GM21717 (cell line): ENCODE measurements around the gene BCAS3.
"Not testable (repeated sequence)": the region's sequence is repeated elsewhere in the genome, so short reads cannot be mapped to it uniquely, and the experiment has no call there.

Experiments
- ATAC-seq: cut with Tn5 transposase; IDR thresholded peaks from one replicate; pipeline ENCODE4 v1.9.1; 2021; ENCODE audit warnings: mild to moderate bottlenecking, moderate library complexity; ENCODE audit not compliant: unreplicated experiment

BCAS3 gene

DNA sequence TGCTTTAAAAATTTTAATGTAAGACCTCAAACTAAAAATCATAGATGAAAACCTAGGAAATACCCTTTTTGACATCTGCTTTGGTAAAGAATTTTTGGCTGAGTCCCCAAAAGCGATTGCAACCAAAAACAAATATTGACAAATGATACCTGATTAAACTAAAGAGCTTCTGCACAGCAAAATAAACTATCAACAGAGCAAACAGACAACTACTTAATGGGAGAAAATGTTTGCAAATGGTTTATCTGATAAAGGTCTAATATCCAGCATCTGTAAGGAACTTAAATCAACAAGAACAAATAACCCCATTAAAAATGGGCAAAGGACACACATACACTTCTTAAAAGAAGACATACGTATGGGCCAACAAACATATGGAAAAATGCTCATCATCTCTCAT is 242.5 kb downstream of the BCAS3 start:
- no peak for ATAC-seq

- no peak for ATAC-seq
These were observed 245.3 kb downstream of the BCAS3 start for GRCh38 chr17:60923000-60923399.

GRCh38 chr17:60926466-60927183 is 249.0 kb downstream of the BCAS3 start:
- ATAC-seq: no peak

GRCh38 chr17:60933739-60934138 is 256.1 kb downstream of the BCAS3 start:
- ATAC-seq: no peak

GRCh38 chr17:60934723-60935122 is 257.1 kb downstream of the BCAS3 start:
- no peak for ATAC-seq

DNA sequence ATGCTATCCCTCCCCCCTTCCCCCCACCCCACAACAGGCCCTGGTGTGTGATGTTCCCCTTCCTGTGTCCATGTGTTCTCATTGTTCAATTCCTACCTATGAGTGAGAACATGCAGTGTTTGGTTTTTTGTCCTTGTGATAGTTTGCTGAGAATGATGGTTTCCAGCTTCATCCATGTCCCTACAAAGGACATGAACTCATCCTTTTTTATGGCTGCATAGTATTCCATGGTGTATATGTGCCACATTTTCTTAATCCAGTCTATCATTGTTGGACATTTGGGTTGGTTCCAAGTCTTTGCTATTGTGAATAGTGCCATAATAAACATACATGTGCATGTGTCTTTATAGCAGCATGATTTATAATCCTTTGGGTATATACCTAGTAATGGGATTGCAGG is 258.3 kb downstream of the BCAS3 start:
- not testable (repeated sequence) for ATAC-seq

DNA sequence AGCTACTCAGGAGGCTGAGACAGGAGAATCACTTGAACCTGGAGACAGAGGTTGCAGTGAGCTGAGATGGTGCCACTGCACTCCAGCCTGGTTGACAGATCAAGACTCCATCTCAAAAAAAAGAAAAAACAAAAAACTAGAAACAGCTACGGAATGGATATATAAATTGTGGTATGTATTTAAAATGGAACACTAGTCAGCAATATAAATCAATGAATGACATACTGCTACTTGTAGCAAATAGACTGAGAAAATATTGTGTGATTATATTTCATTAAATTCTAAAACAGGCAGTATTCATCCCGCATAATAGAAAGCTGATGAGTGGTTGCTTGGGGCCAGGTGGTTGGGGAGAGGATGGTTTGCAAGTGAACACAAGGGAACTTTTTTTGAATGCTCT is 261.7 kb downstream of the BCAS3 start:
- ATAC-seq: no peak

DNA sequence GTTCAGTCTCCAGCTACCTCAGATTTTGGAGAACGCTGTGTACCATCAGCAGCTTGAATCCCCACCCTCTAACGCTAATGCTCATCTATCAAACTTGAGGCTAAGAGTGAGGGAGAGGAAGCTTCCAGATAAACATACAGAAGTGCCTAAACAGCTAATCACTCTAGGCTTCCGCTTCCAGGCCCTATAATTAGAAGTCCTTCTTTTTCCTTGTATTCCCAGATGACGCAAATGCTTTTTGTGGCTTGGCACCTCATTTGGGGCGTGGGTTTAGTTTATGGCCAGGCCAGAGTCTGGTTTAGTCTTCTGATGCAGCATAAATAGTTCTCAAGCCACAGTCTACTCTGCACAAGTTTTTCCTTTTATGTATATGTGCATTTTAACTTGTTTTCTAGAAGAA is 263.4 kb downstream of the BCAS3 start:
- no peak for ATAC-seq

DNA sequence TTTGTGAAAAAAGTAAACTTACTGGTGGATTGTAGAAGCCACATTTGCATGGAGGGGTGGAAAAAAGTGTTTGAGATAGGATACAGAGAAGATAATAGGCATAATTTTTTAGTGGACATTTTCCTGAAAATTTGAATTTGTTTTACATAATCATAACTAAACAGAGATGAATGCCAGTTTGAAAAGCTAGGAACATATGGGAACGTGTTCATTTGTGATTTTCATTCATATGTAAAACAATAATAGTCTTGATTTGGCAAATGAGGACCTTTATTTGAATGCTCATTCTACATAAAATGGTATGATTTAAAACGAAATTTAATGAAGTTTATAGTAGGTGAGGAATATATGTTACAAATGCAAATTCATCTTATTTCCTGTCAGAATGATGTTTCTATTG is 263.9 kb downstream of the BCAS3 start:
- ATAC-seq: no peak

- ATAC-seq: no peak
These were observed 267.1 kb downstream of the BCAS3 start for GRCh38 chr17:60944751-60945150.

GRCh38 chr17:60947100-60947499 is 269.4 kb downstream of the BCAS3 start:
- no peak for ATAC-seq

DNA sequence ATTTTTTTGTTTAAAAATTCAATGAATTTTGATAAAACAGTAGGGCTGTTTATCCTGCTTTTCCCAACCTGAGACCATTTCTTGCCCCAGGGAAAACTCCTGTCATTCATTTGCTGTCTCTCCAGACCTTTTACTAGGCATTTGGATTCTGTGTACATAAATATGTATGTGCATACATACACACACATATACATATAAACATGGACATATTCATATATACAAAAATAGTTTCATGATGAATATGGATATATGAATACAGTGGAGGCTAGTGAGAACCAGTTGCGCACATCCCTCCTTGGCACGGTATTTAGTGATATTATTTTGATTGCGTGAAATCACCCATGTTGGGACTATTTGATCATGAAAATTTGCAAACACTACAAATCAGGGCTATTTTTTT is 269.9 kb downstream of the BCAS3 start:
- no peak for ATAC-seq

- ATAC-seq: no peak
These were observed 275.1 kb downstream of the BCAS3 start for GRCh38 chr17:60952747-60953146.

- ATAC-seq: no peak
These were observed 281.4 kb downstream of the BCAS3 start for GRCh38 chr17:60959011-60959410.

DNA sequence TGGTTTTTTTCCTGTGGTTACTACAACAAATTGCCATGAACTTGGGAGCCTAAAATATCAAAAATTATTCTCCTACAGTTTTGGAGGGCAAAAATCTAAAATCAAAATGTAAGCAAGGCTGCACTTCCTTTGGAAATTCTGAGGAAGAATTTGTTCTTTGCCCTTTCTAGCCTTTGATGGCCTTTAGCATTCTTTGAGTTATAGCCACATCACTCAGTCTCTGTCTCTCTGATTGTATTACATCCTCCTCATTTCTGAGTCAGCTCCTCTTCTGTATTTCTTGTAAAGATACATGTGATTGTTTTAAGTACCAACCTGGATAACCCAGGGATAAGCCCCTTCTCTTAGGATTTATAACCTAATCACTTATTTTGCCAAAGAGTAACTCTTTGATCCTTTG is 282.0 kb downstream of the BCAS3 start:
- no peak for ATAC-seq

- ATAC-seq: no peak
These were observed 282.9 kb downstream of the BCAS3 start for GRCh38 chr17:60960398-60961065.

DNA sequence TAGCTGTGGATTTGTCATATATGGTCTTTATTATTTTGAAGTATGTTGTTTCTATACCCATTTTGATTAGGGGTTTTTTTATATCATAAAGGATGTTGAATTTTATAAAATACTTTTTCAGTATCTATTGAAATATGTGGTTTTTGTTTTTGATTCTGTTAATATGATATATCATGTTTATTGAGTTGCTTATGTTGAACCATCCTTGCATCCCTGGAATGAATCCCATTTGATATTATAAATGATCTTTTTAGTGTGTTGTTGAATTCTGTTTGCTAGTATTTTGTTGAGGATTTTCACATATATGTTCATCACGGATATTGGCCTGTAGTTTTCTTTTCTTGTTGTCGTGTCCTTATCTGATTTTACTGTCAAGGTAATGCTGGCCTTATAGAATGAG is 286.5 kb downstream of the BCAS3 start:
- ATAC-seq: no peak

DNA sequence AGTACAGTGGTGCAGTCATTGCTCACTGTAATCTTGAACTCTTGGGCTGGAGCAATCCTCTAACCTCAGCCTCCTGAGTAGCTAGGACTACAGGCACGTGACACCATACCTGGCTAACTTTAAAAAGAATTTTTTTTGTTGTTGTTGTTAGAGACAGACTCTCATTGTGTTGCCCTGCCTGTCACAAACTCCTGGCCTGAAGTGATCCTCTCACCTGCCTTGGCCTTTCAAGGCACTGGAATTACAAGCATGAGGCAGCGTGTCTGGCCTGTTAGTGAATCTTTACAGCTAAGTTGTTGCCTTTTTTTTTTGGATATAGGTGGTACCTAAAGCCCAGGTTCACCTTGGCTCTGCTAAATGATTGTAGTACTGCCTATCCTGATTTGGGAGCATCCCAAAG is 290.6 kb downstream of the BCAS3 start:
- ATAC-seq: no peak

DNA sequence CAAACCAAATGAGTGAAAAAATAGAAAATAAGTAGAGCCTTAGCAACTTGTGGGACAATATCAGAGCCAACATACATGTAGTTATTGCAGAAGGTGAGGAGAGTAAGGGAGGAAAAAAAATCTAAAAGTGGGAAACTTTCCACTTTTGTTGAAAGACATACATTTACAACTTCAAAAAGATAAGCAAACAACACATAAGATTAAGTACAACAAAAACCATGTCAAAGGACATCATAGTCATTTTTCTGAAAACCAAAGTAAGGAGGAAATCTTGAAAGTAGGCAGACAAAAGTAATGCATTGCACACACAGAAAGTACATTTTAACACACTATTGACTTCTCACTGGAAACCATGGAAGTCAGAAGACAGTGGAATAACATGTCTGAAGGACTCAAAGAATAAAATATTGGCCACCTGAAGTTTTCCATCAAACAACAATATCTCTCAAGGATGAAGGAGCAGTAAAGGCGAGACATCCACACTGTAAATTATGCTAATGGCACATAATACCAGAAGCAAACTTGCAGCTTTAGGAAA is 291.9 kb downstream of the BCAS3 start:
- no peak for ATAC-seq

DNA sequence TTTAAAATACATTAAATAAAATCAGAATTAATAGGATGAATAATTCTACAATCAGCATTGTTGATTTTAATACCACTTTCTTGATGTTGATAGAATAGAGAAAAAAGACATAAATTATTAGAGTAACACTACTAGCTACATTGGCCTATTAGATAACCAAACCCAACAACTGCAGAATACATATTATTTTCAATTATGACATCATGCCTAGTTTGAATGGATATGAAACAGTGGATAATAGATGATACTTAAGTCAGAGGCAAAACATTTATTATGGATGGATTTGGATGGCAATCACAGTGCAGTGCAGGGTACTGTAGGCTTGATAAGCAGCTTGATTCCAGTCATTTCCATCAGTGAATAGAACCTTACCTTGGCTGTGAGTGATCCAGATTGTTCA is 293.1 kb downstream of the BCAS3 start:
- no peak for ATAC-seq

DNA sequence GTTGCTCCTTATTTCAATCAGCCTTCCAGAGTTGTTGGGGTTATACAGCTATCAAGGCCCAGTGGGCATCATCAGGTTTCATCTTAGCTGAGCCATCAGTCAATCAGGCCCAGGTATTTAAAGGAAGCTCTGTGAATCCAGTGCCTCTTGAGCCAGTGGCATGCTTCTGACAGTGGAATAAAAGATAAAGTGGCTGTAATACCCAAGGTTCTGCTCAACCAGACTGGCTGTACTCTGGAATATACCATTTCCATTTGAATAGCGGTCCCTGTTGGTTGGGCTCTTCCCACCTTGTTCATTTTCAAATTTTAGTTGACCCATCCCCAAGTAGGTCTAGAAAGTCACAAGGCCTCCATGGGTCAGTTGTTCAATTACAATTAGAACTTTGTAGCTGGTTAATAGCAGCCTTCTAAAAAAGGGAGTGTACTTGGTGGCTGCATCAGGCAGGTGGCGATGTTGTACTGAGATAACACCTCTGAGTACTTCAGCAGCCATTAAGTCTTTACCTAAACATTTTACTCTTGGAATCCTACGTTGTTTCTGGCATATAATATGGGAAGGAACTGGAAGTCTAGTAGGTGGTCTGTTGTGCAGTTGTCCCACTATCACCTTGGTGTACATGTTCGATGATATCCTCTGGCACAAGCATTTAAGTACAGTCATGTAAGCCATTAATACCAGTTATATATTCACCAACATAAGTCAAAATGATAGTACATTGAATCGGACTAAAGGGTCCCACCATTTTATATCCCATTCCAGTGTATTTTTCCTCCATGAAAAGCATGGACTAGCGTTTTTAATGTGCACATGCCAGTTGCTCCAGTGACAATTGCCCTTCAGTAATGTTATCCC is 294.1 kb downstream of the BCAS3 start:
- no peak for ATAC-seq

DNA sequence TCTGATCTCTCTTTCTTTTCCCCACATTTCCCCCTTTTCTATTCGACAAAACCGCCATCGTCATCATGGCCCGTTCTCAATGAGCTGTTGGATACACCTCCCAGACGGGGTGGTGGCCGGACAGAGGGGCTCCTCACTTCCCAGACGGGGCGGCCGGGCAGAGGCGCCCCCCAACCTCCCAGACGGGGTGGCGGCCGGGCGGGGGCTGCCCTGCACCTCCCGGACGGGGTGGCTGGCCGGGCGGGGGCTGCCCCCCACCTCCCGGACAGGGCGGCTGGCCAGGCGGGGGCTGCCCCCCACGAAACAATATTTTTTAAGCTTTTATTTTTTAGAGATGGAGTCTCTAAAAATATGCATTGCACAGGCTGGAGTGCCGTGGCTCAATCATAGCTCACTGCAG is 299.2 kb downstream of the BCAS3 start:
- not testable (repeated sequence) for ATAC-seq
